Mesenteric fat pad (tissue), 1 donor: ENCODE measurements around the gene PKD2L1. TPM values are rescaled to one million over a fixed set of nuclear protein-coding genes. Genes with fewer than 3 reads are reported as not detected.

ENCODE experiments used
- DNase-seq: peaks from one replicate; pipeline ENCODE4 v3.0.0-alpha.2; 2020; ENCODE audit warnings: low spot score
- total RNA-seq: library from RNA; stranded (reverse); fragmentation: NEBNext Ultra II Directional; extraction: Animal tissue kit (Norgen Biotek cat#: 25700); gene quantifications from one replicate; pipeline ENCODE4 v1.2.1, GENCODE V29; 2021
- donor health status: DM: yes; HTN: yes; CAD: no.

Gene PKD2L1
- total RNA-seq, 1 donor from 2014 or later, result 0.39 TPM

GRCh38 chr10:100356067-100357017 lies 26.3 kb upstream of the PKD2L1 start:
- DNase-seq, result no peak

GRCh38 chr10:100355086-100355485 lies 25.1 kb upstream of the PKD2L1 start:
- DNase-seq, result no peak

- no peak for DNase-seq
These were observed 23.9 kb upstream of the PKD2L1 start for GRCh38 chr10:100353770-100354485.

- no peak for DNase-seq
These were observed 21.0 kb upstream of the PKD2L1 start for GRCh38 chr10:100350914-100351485.

GRCh38 chr10:100349672-100350071 lies 19.6 kb upstream of the PKD2L1 start:
- no peak for DNase-seq

GRCh38 chr10:100349087-100349486 lies 19.1 kb upstream of the PKD2L1 start:
- no peak for DNase-seq

GRCh38 chr10:100348389-100348927 lies 18.4 kb upstream of the PKD2L1 start:
- DNase-seq, result no peak

GRCh38 chr10:100347568-100348195 lies 17.7 kb upstream of the PKD2L1 start:
- no peak for DNase-seq

GRCh38 chr10:100346765-100347567 lies 16.9 kb upstream of the PKD2L1 start, which contains the start of gene SCD:
Gene SCD, plus strand, starts transcription at chr10:100347233. Its CDS starts 272 bp downstream, at chr10:100347505.
- peak; percentile 91 for DNase-seq

- DNase-seq, result no peak
These were observed 16.3 kb upstream of the PKD2L1 start for GRCh38 chr10:100346351-100346764.

- DNase-seq, result no peak
These were observed 15.7 kb upstream of the PKD2L1 start for GRCh38 chr10:100345570-100346330.

- DNase-seq, result no peak
These were observed 14.3 kb upstream of the PKD2L1 start for GRCh38 chr10:100344241-100344788.

- no peak for DNase-seq
These were observed 12.6 kb upstream of the PKD2L1 start for GRCh38 chr10:100342627-100342972.

GRCh38 chr10:100341953-100342626 lies 12.1 kb upstream of the PKD2L1 start:
- DNase-seq, result no peak

- no peak for DNase-seq
These were observed 11.2 kb upstream of the PKD2L1 start for GRCh38 chr10:100340948-100341847.

- no peak for DNase-seq
These were observed 9.2 kb upstream of the PKD2L1 start for GRCh38 chr10:100339236-100339635.

- DNase-seq, result no peak
These were observed 8.5 kb upstream of the PKD2L1 start for GRCh38 chr10:100338434-100339036.
